GM12878 (cell line): Measurements from ENCODE around the gene MCEMP1. TPM values are rescaled to one million over a fixed set of nuclear protein-coding genes. Genes with fewer than 3 reads are reported as not detected.

ENCODE experiments used
- CHD2 ChIP-seq: IDR thresholded peaks from 2 replicates; pipeline ENCODE4 v1.6.1; 2011; ENCODE audit warnings: low read depth, low read length, improper control_type of control experiment, borderline replicate concordance
- MTA3 ChIP-seq: IDR thresholded peaks from 2 replicates; pipeline ENCODE4 v1.6.1; 2012; ENCODE audit warnings: low read length, inconsistent platforms, borderline replicate concordance
- MYC ChIP-seq: IDR thresholded peaks from 2 replicates; pipeline ENCODE4 v1.6.1; 2011; ENCODE audit warnings: mild to moderate bottlenecking, low read length, moderate library complexity, inconsistent platforms; ENCODE audit not compliant: insufficient read depth, insufficient replicate concordance, insufficient read length, severe bottlenecking
- RUNX3 ChIP-seq: IDR thresholded peaks from 2 replicates; pipeline ENCODE4 v1.6.1; 2012; ENCODE audit warnings: low read length, inconsistent platforms
- SMAD1 ChIP-seq: fragments of 450-650 bp; IDR thresholded peaks from 2 replicates; pipeline ENCODE4 v1.6.1; 2018; ENCODE audit warnings: mild to moderate bottlenecking, low read depth; ENCODE audit not compliant: partially characterized antibody
- SUZ12 ChIP-seq: fragments of 200-600 bp; sonication (generic); IDR thresholded peaks from one replicate; pipeline ENCODE4 v1.6.1; 2018; ENCODE audit warnings: antibody characterized with exemption, mild to moderate bottlenecking; ENCODE audit not compliant: unreplicated experiment
- polyA plus RNA-seq, 11 experiments: library from polyadenylated mRNA; depleted of rRNA in 4 of 11; unstranded in 6 of 11; stranded (reverse) in 5 of 11; fragments of >200 nt; fragmentation: Nextera tagmentation in 4 of 11; fragmentation: Illumina TruSeq in 1 of 11; extraction: Ambion mirVana in 4 of 11; extraction: Trizol in 1 of 11; gene quantifications; 1 replicate in 1 of 11; 2 replicates in 10 of 11; pipeline versions ENCODE4 v1.2.1 to v1.2.3, GENCODE V29; 2011 to 2016; ENCODE audit warnings: inconsistent platforms in 2 of 11, missing spikeins in 2 of 11, low read depth in 1 of 11
- total RNA-seq, 4 experiments: library from RNA; depleted of rRNA in 3 of 4; stranded (reverse); fragments of >200 nt in 3 of 4; fragmentation: Illumina TruSeq in 1 of 4; extraction: Trizol in 1 of 4; gene quantifications; 2 replicates each; pipeline versions ENCODE4 v1.2.1 to v1.2.3, GENCODE V29; 2013 to 2021
- TF ChIP-seq, protein P1 (sequence below): fragments of 450-650 bp; IDR thresholded peaks from 2 replicates; pipeline ENCODE4 v1.6.1; 2017; ENCODE audit warnings: mild to moderate bottlenecking
- TF ChIP-seq, protein P2 (sequence below): fragments of 450-650 bp; IDR thresholded peaks from 2 replicates; pipeline ENCODE4 v1.6.1; 2016; ENCODE audit warnings: mild to moderate bottlenecking

Gene MCEMP1
- total and polyA plus RNA-seq, 10 of the 15 experiments (the other 5 are each of a cell fraction or from before 2014, with no cell fraction given), result 0.08 to 0.55 (median 0.26) TPM; not detected in 1

DNA sequence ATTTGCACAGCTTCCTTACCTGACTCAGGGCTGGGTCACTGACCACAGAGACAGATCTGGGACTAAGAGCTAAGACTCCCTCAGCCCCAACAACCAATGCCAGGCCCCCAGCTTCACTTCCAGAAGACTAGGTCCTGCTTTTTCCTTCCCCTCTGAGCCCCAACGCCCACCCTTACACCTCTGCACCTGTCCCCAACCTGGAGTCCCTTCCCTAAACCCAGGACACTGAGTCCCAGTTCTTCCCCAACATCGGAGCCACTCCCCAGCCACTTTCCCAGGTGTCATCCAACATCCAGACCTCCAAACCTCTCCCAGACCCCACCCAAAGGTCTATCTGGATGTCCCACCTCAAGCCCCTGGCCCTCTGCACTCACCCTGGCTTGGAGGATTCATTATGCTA is 22.1 kb downstream of the MCEMP1 start (continued):
- TF ChIP-seq RUNX3 (no peak), SMAD1 (no peak), MYC (no peak), CHD2 (no peak), SUZ12 (no peak), MTA3 (no peak)
- TF ChIP-seq, protein P1, sequence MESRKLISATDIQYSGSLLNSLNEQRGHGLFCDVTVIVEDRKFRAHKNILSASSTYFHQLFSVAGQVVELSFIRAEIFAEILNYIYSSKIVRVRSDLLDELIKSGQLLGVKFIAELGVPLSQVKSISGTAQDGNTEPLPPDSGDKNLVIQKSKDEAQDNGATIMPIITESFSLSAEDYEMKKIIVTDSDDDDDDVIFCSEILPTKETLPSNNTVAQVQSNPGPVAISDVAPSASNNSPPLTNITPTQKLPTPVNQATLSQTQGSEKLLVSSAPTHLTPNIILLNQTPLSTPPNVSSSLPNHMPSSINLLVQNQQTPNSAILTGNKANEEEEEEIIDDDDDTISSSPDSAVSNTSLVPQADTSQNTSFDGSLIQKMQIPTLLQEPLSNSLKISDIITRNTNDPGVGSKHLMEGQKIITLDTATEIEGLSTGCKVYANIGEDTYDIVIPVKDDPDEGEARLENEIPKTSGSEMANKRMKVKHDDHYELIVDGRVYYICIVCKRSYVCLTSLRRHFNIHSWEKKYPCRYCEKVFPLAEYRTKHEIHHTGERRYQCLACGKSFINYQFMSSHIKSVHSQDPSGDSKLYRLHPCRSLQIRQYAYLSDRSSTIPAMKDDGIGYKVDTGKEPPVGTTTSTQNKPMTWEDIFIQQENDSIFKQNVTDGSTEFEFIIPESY, result no peak
- TF ChIP-seq, protein P2, sequence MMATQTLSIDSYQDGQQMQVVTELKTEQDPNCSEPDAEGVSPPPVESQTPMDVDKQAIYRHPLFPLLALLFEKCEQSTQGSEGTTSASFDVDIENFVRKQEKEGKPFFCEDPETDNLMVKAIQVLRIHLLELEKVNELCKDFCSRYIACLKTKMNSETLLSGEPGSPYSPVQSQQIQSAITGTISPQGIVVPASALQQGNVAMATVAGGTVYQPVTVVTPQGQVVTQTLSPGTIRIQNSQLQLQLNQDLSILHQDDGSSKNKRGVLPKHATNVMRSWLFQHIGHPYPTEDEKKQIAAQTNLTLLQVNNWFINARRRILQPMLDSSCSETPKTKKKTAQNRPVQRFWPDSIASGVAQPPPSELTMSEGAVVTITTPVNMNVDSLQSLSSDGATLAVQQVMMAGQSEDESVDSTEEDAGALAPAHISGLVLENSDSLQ, result no peak
